ENCODE data around the gene DPF3.

DPF3 gene

GRCh38 chr14:72787841-72788240, 106.1 kb downstream of the DPF3 start:
- no peak overlapping the region for H3K4me3 ChIP-seq (ENCODE audit: low read length)
- no peak for TF ChIP-seq CTCF (IDR thresholded peaks at IDR 0.05; ENCODE audit: insufficient read depth, low read depth, low read length, missing control alignments)
- no peak for DNase-seq (ENCODE audit: low read depth)

- no peak overlapping the region for H3K4me3 ChIP-seq (ENCODE audit: low read length)
- no peak for DNase-seq (ENCODE audit: low read depth)
- no peak for TF ChIP-seq CTCF (IDR thresholded peaks at IDR 0.05; ENCODE audit: insufficient read depth, low read depth, low read length, missing control alignments)
Observed at GRCh38 chr14:72786378-72787350, 107.2 kb downstream of the DPF3 start.

GRCh38 chr14:72783741-72784140, 110.2 kb downstream of the DPF3 start:
- DNase-seq (ENCODE audit: low read depth), result no peak
- TF ChIP-seq CTCF (IDR thresholded peaks at IDR 0.05; ENCODE audit: insufficient read depth, low read depth, low read length, missing control alignments), result no peak
- H3K4me3 ChIP-seq (ENCODE audit: low read length), result no peak overlapping the region

- no peak for DNase-seq (ENCODE audit: low read depth)
- TF ChIP-seq CTCF (IDR thresholded peaks at IDR 0.05; ENCODE audit: insufficient read depth, low read depth, low read length, missing control alignments), result no peak
- no peak overlapping the region for H3K4me3 ChIP-seq (ENCODE audit: low read length)
Observed at GRCh38 chr14:72782817-72783216, 111.1 kb downstream of the DPF3 start.

GRCh38 chr14:72781561-72782508, 112.1 kb downstream of the DPF3 start:
- H3K4me3 ChIP-seq (ENCODE audit: low read length), result no peak overlapping the region
- DNase-seq (ENCODE audit: low read depth), result peak; percentile 63
- no peak for TF ChIP-seq CTCF (IDR thresholded peaks at IDR 0.05; ENCODE audit: insufficient read depth, low read depth, low read length, missing control alignments)

- TF ChIP-seq CTCF (IDR thresholded peaks at IDR 0.05; ENCODE audit: insufficient read depth, low read depth, low read length, missing control alignments), result no peak
- no peak for DNase-seq (ENCODE audit: low read depth)
- no peak overlapping the region for H3K4me3 ChIP-seq (ENCODE audit: low read length)
Observed at GRCh38 chr14:72780751-72781150, 113.2 kb downstream of the DPF3 start.
